Gastrocnemius medialis (tissue), 4 donors: ENCODE measurements around the gene SLC28A2.

Source experiments
- CTCF ChIP-seq, 5 experiments: fragments of 450-650 bp in 3 of 5; fragments of 200-600 bp in 2 of 5; sonication (generic) in 2 of 5; IDR thresholded peaks in 4 of 5; conservative IDR thresholded peaks in 1 of 5; 1 replicate in 4 of 5; 2 replicates in 1 of 5; pipeline ENCODE4 v1.5.1; 2016 to 2019; ENCODE audit warnings: antibody characterized with exemption in 5 of 5, mild to moderate bottlenecking in 3 of 5, moderate library complexity in 3 of 5
- POLR2A ChIP-seq, 2 donors: fragments of 450-650 bp; IDR thresholded peaks; one replicate each; pipeline ENCODE4 v1.6.1; 2017; ENCODE audit warnings: antibody characterized with exemption in 2 of 2, mild to moderate bottlenecking in 2 of 2, moderate library complexity in 2 of 2

GRCh38 chr15:45242289-45242688 is 9.7 kb upstream of the SLC28A2 start:
- TF ChIP-seq CTCF (IDR thresholded peaks at IDR 0.05 in 4 of 5, conservative IDR thresholded peaks at IDR 0.05 in 1 of 5) (no peak), POLR2A (IDR thresholded peaks at IDR 0.05) (no peak)
